8988T (cell line): ENCODE results near the gene PDCD7.
"Not testable (repeated sequence)": the region's sequence is repeated elsewhere in the genome, so short reads cannot be mapped to it uniquely, and the experiment has no call there.

Experiments used
- DNase-seq: peaks from one replicate; pipeline ENCODE4 v3.0.0; 2011

PDCD7 gene

DNA sequence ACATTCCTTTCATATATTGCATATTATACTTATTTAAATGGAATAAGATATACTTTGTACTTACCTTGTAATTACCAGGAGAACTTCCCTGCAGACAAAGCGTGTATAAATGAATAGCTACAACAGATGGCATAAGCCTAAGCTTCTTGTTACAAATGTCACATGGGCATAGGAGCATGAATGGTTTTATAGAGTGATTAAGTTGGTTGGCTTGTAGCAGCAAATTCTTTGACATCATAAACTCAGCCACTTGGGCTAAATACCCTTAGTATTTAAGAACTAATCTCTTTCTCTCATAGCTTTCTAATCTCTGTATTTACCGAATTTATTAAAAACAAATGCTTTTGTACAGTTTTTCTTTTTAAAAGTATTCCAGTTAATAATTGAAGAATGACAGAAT, 18.5 kb downstream of the PDCD7 start, which contains the start of gene UBAP1L:
Gene UBAP1L (minus strand): TSS at position 115 of the 400 bp plus-strand sequence. CDS start 8,985 bp downstream, outside the sequence.
- DNase-seq, result no peak

- no peak for DNase-seq
These were observed 22.8 kb downstream of the PDCD7 start for GRCh38 chr15:65110676-65111292.

- no peak for DNase-seq
These were observed 27.5 kb downstream of the PDCD7 start for GRCh38 chr15:65106011-65106590.

DNA sequence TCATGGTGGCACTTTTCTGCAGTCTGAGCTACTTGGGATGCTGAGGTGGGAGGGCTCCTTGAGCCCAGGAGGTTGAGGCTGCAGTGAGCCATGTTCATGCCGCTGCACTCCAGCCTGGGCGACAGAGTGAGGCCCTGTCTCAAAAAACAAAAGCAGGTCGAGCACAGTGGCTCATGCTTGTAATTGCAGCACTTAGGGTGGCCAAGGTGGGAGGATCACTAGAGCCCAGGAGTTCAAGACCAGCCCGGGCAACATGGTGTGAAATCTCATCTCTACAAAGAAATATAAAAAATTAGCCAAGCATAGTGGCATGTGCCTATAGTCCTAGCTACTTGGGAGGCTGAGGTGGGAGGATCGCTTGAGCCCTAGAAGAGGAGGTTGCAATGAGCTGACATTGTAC, 28.6 kb downstream of the PDCD7 start:
- no peak for DNase-seq

GRCh38 chr15:65102912-65103311, 30.7 kb downstream of the PDCD7 start:
- no peak for DNase-seq

GRCh38 chr15:65101891-65102708, 31.5 kb downstream of the PDCD7 start:
- DNase-seq, result no peak

DNA sequence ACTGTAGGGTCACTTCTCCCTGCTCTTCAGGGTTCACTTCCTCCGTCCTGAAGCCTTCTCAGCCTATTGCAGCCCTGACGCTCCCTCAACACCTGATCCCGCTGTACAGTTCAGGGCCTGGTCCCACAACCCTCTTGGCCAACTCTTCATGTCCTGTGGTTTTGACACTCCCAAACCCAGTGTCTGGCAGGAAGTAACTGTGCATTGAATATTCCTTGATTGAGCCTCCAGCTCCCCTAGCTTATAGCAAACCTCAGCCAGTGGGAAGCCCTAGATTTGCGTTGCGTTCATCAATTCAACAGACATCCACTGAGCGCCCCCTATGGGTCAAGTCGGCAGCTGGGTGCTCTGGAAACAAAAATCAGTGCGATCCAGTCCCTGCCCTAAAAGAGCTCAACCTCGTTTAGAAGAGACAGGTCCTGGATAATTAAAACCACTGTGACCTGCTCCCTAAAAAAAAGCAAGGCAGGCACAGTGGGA, 32.2 kb downstream of the PDCD7 start:
- DNase-seq, result peak; percentile 65

DNA sequence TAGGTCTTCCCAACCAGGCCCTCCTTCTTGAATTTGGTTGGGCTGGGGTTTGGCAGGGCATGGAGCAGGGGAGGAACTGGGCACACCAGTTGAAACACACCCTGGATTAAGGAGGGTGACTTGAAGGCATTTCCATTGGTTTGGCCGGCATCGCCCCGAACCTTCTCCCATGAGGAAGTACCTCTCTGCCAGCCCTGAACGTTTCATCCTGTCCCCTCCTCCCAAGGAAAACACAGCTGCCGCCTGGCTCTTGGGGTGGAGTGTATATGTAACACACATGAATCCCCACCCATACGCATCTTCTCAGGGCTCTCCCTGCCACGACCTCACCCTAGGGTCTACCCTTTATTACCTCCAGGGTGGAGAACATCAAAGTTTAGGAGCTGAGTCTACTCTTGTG, 33.2 kb downstream of the PDCD7 start:
- no peak for DNase-seq

DNA sequence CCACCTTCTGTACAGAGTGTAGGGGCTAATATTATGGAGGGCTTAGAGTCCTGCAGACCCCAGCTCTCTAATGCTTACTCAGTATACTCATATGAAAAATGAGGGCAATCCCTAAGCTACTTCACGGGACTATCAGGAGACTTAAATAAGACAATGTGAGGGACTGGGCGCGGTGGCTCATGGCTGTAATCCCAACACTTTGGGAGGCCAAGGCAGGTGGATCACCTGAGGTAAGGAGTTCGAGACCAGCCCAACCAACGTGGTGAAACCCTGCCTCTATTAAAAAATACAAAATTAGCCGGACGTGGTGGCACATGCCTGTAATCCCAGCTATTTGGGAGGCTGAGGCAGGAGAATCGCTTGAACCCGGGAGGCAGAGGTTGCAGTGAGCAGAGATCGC, 33.8 kb downstream of the PDCD7 start:
- not testable (repeated sequence) for DNase-seq

- no peak for DNase-seq
These were observed 34.3 kb downstream of the PDCD7 start for GRCh38 chr15:65099336-65099735.

GRCh38 chr15:65097651-65098263, 35.9 kb downstream of the PDCD7 start:
- no peak for DNase-seq

DNA sequence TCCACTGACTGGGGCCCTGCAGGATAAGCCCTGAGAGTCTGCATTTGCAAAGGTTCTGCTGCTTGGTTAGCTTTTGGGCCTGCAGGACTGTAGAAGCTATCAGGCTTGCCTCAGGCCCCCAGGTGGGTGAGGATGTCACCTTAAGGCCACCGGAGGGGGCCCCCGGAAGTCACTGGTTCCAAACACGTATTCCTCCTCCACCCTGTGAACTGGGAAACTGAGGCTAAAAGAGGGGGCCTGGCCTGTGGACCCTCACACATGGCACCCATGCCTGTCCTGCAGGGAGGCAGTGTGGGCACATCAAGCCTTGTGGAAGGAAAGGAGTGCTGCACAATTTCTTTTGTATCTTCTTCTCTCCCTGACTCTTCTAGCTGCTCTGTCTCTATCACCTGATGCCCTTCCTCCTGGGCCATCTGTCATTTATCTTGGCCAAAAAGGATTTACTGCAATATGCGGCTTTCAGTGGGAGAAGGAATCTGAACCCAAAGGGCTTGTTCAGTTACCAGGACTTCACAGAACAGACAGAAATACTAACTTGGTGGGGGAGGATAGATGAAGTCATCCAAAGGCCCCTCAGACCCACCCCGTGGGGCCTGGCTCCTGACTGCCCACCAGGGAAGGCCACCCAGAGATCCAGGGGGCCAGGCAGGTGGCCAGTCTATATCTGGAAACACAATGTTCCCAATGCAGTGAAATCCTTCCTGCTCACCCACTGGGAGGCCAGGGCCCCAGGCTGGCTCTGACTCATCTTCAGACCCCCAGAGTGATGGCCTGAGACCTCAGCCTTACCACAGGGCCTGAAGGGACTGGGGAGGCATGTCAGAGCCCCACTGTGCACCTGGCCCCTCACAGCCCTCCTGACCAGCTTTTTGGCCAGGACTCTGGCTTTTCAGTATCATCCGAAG, 36.9 kb downstream of the PDCD7 start:
- no peak for DNase-seq

DNA sequence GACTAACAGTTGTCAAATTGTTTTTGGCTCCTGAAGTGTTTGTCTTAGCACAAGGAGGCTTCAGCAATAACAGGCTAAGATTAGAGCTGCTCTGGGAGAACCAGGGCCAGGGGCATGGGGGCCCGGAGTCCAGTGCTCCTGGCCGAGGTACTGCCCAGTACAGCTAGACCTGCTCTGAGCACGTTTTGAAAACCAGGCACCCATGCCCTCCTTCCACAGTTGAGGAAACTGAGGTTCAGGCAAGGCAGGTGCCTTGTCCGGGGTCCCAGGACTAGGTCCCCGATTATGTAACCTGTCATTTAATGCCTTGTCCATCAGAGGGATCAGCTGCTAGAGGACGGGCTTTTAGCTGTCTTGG, 37.9 kb downstream of the PDCD7 start:
- no peak for DNase-seq

DNA sequence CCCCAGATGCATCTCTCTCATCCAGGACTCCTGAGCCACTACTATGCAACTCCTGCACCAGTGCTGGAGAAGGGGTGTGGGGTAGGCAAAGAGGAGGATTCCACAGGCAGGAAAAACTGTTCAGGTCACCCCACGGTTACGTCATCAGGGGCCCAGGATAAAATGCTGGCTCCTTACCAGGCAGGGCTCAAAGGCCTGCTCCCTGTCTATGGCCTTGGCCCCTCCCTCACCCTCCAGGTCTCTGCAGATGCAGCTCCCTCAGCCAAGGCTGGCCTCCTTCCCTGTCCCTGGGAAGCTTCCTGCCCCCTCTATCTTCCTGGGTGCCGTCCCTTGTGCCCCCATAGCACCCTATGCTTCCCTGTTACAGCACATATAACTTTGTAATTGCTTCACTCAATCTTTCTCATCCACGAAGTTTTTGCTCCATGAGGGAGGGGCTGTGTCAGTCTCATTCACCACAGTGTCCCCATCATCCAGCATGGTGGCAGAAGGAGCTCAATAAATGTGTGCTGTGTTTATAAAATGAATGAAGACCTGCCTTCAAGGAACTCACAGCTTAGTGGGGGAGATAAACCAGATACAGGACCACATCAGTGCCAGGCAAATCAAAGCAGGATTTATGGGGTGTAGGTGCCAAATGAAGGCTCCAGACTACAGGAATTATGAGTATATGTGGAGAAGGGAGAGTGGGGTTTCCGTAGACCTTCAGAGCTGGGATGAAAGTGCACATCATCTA, 38.4 kb downstream of the PDCD7 start:
- peak; percentile 1 for DNase-seq

DNA sequence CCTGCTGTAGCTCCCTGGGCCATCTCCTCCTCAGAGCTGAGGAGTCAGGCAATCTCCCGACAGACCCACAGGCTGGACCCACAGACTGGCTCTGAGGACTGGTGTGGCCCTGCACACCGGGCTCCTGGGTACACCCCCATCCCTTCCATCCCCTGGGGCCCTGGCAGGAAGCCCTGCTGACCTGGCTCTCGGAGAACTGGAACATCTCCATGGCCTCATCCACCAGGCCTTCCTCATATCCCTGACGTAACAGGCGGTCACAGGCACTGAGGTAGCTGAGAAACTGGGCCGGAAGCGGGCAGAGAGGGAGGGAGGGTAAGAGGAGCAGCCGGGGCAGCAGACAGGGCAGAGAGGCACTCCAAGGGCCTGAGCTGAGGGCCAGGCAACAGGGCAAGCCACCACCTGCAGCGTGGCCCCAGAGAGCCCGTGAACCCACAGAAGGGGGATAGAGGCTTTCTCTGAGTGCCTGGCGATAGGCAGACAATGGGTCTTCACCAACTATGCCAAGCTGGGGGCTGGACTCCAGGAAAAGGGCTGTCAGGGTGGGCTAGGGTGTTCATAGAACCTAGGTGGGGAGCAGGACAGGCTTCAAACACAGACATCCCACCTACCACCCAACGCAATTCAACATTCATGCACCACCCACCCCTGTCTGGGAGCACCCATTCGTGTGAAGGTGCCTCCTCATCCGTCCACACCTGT, 39.2 kb downstream of the PDCD7 start:
- DNase-seq, result peak; percentile 1

DNA sequence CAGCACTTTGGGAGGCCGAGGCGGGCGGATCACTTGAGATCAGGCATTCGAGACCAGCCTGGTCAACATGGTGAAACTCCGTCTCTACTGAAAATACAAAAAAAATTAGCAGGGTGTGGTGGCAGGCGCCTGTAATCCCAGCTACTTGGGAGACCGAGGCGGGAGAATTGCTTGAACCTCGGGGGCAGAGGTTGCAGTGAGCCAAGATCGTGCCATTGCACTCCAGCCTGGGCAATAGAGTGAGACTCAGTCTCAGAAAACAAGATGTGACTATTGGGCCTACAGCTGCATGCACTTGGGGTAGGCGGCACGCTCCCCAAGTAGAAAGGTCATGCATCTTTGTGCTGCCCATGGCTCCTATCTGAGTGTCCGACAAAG, 39.8 kb downstream of the PDCD7 start:
- DNase-seq, result not testable (repeated sequence)

- DNase-seq, result peak; percentile 6
These were observed 40.5 kb downstream of the PDCD7 start for GRCh38 chr15:65092911-65093792.

DNA sequence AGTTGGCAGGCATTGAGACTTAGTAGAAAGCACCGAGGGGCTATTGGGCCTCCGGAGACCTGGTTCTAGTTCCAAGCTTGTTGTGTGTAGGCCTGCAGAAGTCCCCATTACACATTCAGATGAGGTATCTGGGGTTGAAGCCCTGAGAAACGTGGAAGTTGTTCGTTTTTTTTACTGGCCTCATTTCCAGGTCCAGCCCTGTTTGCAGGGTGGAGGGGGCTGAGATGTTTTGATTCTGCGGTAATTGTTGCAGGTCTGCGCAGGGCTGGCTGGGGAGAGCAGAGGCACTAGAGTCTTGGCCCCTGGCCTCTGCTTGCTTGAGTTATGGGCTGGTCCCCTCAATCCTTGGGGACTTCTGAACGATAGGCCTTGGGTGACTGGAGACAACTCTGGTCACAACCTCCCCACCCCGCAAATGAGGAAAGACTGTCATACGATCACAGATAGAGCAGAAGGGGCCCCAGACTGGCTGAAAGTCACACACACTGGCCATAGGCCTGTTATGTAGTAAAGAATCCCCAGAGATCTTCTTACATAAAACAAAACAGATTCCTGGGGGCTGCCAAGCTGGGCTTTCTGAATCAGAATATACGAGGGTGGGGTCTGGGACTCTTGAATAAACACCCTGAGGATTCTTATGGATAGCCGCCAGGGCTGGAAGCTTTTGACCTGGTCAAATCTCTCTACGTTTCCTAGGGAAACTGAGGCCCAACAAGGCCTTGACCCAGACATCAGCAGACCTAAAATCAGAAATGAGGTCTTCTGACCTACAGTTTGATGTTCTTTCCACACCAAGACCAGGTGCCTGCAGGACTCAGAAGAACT, 41.5 kb downstream of the PDCD7 start:
- DNase-seq, result no peak

GRCh38 chr15:65089206-65089824, 44.3 kb downstream of the PDCD7 start:
- DNase-seq, result no peak
